ENCODE data around the gene VAMP5. TPM values are rescaled to one million over a fixed set of nuclear protein-coding genes. Genes with fewer than 3 reads are reported as not detected.

Gene VAMP5
- total and polyA plus RNA-seq, 9 of the 15 experiments (the other 6 are each of a cell fraction or from before 2014, with no cell fraction given), result 0.54 to 1.9 (median 1.5) TPM; not detected in 2

DNA sequence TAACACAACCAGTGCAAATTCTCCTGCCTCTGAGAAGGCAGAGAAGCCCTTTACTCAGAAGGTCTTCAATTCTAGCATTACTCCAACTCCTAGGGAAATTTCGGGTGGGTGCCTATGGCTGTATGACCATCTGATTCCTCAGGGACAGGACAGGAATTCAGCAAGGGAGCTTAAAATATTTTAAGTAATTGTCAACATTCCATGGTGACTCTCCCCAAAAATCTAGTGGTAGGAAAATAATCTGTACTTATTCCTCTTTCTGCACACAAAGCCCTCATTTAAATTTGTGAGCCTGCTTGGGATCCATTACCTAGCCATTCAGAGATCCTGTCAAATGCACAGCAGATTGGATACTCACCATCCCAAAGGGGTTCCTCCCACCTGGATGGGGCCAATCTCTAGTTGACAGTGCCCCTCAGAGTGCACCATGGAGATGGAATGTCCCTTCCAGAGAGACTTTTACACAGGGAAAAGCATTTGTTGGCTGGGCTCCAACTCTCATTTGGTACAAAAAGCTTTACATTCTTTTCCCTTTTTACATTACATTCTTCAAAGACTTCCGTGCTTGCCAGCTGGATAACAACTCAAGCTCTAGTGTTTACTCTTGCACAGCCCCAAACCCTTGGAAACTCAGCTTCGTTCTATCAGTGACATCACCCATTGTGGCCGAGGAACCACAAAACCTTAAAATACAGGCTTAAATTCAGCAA is 21.3 kb downstream of the VAMP5 start:
- no peak for DNase-seq (ENCODE audit: extremely low read depth in 1 of 4, low spot score in 3 of 4)
- ATAC-seq, result no peak
- in situ Hi-C loops (cut with MboI) (no loop called here), intact Hi-C loops (cut with micrococcal nuclease) (no loop called here)
- H3K4me3 ChIP-seq, result no peak overlapping the region
- H3K9ac ChIP-seq (ENCODE audit: insufficient read depth in 1 of 2, low read depth in 2 of 2, low read length in 2 of 2), result no peak overlapping the region
- no peaks in the 10 kb centered on the region for H3K9me1 ChIP-seq (ENCODE audit: control insufficient read depth, insufficient read depth, low read length)
- no peak overlapping the region for H2AFZ ChIP-seq (ENCODE audit: low read depth, low read length)
- TF ChIP-seq NFIC (IDR thresholded peaks at IDR 0.05) (peak; percentile 83), ZNF644 (tag; IDR thresholded peaks at IDR 0.05; ENCODE audit: low read depth) (no peak)
- peaks cover 36% of the 10 kb centered on the region; the same call in 2 of the 3 replicates for H3K79me2 ChIP-seq (ENCODE audit: control insufficient read depth, insufficient read depth, low read length)
- peaks cover 9 to 29% of the 10 kb centered on the region in 2 experiments; a peak in 4 of 5 replicates for H3K4me1 ChIP-seq (replicated peaks in 1 of 2; ENCODE audit: control insufficient read depth in 2 of 2, insufficient read depth in 2 of 2, low read length in 2 of 2)
- H3K27me3 ChIP-seq (ENCODE audit: control insufficient read depth in 2 of 2, insufficient read depth in 2 of 2, low read length in 2 of 2), result no peaks in the 10 kb centered on the region
- FAIRE-seq, result no peak
- CTCF ChIA-PET (ENCODE audit: low intra/inter-chr PET ratio), result interaction anchor here (0.7 kb wide), 1 partner anchor 44 kb away, joined by 3 read pairs; the partner anchor contains the start of gene GGCX
- H3K27ac ChIP-seq (ENCODE audit: extremely low read depth, low read depth, low read length), result no peak overlapping the region; the same call in 2 of the 3 replicates
- no peak overlapping the region for H3K4me2 ChIP-seq (ENCODE audit: insufficient read depth, low read length)
- POLR2A ChIA-PET, result interaction anchor here (0.6 to 5.5 kb wide), 11 partner anchors 8 to 106 kb away, joined by 3 to 31 read pairs (median 4); partner anchors contain the start of genes MAT2A, RNF181 and USP39
- peaks cover 46% of the 10 kb centered on the region; the same call in 2 of the 3 replicates for H3K36me3 ChIP-seq (ENCODE audit: control insufficient read depth, insufficient read depth, low read length)
- BruUV-seq (replicated peaks), result no TSS peak
- H3K9me3 ChIP-seq (replicated peaks; ENCODE audit: control insufficient read depth, insufficient read depth, low read depth, low read length), result no peaks in the 10 kb centered on the region
- no peaks in the 10 kb centered on the region for H4K20me1 ChIP-seq (replicated peaks; ENCODE audit: control insufficient read depth, insufficient read depth, low read length)
- WGBS (ENCODE audit: insufficient coverage, low coverage, missing lambda C conversion rate), result 60% methylated on average over 4 of the region's 4 CpGs

DNA sequence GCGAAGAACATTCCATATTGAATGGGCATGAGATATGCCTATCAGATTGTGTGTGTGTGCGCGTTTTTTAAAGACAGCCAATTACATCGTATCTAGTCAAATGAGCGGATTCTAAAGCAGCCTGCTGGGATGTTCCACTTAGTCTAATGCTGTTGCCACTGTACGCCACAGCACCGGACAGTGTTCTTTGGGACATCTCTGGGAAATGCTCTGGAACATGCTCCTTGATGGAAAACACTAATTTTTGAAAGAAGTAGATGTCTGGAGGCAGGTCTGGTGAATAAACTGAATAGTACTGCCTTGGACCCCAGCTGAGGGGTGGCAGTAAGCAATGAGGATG is 21.9 kb downstream of the VAMP5 start:
- no peak overlapping the region for H3K4me3 ChIP-seq
- H3K9ac ChIP-seq (ENCODE audit: insufficient read depth in 1 of 2, low read depth in 2 of 2, low read length in 2 of 2), result no peak overlapping the region
- no peak overlapping the region for H2AFZ ChIP-seq (ENCODE audit: low read depth, low read length)
- intact Hi-C loops (cut with micrococcal nuclease) (no loop called here), in situ Hi-C loops (cut with MboI) (no loop called here)
- H3K27me3 ChIP-seq (ENCODE audit: control insufficient read depth in 2 of 2, insufficient read depth in 2 of 2, low read length in 2 of 2), result no peaks in the 10 kb centered on the region
- no peak overlapping the region for H3K4me2 ChIP-seq (ENCODE audit: insufficient read depth, low read length)
- DNase-seq (ENCODE audit: extremely low read depth in 1 of 4, low spot score in 3 of 4) (no peak), ATAC-seq (no peak), FAIRE-seq (no peak)
- TF ChIP-seq SUPT5H (IDR thresholded peaks at IDR 0.05), result peak; percentile 21; the same call in 1 of the 2 replicates
- no peak for TF ChIP-seq NFYB (IDR thresholded peaks at IDR 0.05; ENCODE audit: extremely low read depth, insufficient read length)
- BruUV-seq (replicated peaks), result no TSS peak
- no peak overlapping the region; the same call in 2 of the 3 replicates for H3K27ac ChIP-seq (ENCODE audit: extremely low read depth, low read depth, low read length)
- ChIA-PET POLR2A (interaction anchor here (0.6 to 5.5 kb wide), 6 partner anchors 10 to 67 kb away, joined by 3 to 31 read pairs (median 4); partner anchors contain the start of genes MAT2A, RNF181 and USP39), CTCF (ENCODE audit: low intra/inter-chr PET ratio) (no interaction called here)
- H3K9me1 ChIP-seq (ENCODE audit: control insufficient read depth, insufficient read depth, low read length), result no peaks in the 10 kb centered on the region
- WGBS (ENCODE audit: insufficient coverage, low coverage, missing lambda C conversion rate), result 71% methylated on average over 7 of the region's 7 CpGs
- peaks cover 39% of the 10 kb centered on the region for H3K79me2 ChIP-seq (ENCODE audit: control insufficient read depth, insufficient read depth, low read length)
- H3K36me3 ChIP-seq (ENCODE audit: control insufficient read depth, insufficient read depth, low read length), result peaks cover 45% of the 10 kb centered on the region; the same call in 2 of the 3 replicates
- H3K4me1 ChIP-seq (replicated peaks in 1 of 2; ENCODE audit: control insufficient read depth in 2 of 2, insufficient read depth in 2 of 2, low read length in 2 of 2), result peaks cover 9 to 34% of the 10 kb centered on the region in 2 experiments; a peak in 4 of 5 replicates
- H4K20me1 ChIP-seq (replicated peaks; ENCODE audit: control insufficient read depth, insufficient read depth, low read length), result no peaks in the 10 kb centered on the region
- no peaks in the 10 kb centered on the region for H3K9me3 ChIP-seq (replicated peaks; ENCODE audit: control insufficient read depth, insufficient read depth, low read depth, low read length)

Data from K562 (cell line).